HG03097 (cell line): Measurements from ENCODE around the gene SOAT2.
A peak's percentile ranks its signal among the peaks of the same experiment; 100 is the strongest.

ENCODE experiments used
- ATAC-seq: cut with Tn5 transposase; IDR thresholded peaks from one replicate; pipeline ENCODE4 v1.9.1; 2021; ENCODE audit not compliant: unreplicated experiment, low FRiP score

SOAT2 gene, protein sequence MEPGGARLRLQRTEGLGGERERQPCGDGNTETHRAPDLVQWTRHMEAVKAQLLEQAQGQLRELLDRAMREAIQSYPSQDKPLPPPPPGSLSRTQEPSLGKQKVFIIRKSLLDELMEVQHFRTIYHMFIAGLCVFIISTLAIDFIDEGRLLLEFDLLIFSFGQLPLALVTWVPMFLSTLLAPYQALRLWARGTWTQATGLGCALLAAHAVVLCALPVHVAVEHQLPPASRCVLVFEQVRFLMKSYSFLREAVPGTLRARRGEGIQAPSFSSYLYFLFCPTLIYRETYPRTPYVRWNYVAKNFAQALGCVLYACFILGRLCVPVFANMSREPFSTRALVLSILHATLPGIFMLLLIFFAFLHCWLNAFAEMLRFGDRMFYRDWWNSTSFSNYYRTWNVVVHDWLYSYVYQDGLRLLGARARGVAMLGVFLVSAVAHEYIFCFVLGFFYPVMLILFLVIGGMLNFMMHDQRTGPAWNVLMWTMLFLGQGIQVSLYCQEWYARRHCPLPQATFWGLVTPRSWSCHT

DNA sequence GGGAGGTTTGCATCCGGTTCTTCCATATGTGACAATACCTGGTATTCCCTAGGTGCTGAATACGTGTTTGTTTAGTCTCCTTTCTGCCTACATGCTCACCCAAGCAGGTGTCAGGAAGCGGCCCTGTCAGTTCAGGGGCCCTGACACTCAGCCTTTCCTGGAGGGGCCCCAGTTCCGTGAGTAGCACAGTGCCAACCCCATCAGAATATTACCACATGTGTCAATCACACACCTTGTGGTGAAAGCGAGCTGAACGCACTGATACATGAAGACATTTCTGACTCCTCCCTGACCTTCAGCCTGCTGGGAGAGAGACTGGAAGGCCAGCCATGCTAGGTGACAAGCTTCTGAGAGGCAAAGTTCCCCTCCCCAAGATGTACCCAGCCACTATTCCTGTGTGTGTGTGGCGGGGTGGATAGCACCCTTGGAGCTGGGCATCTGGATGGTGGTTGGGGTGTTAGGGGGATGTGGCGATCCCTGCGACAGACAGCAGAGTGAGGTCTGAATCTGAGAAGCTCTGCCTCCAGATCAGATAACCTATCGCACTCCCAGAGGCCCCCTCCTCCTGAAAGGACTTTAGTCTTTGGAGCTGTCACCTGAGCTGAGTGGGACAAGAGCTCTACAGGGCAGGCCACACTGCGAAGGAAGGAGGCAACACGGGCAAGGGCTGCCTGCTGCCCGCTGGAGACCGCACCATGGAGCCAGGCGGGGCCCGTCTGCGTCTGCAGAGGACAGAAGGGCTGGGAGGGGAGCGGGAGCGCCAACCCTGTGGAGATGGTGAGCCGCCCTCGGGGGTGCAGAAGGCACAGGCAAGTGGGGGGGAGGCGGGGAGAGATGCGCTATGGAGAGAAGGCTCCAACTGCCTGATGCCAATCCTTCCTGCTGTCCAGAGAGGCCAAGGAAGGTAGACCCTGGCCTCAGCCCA lies at the start of gene SOAT2:
Gene SOAT2, plus strand, starts transcription at position 604 of the 925 bp plus-strand sequence. Its CDS starts 92 bp downstream, at position 696.
- peak; percentile 60 for ATAC-seq

DNA sequence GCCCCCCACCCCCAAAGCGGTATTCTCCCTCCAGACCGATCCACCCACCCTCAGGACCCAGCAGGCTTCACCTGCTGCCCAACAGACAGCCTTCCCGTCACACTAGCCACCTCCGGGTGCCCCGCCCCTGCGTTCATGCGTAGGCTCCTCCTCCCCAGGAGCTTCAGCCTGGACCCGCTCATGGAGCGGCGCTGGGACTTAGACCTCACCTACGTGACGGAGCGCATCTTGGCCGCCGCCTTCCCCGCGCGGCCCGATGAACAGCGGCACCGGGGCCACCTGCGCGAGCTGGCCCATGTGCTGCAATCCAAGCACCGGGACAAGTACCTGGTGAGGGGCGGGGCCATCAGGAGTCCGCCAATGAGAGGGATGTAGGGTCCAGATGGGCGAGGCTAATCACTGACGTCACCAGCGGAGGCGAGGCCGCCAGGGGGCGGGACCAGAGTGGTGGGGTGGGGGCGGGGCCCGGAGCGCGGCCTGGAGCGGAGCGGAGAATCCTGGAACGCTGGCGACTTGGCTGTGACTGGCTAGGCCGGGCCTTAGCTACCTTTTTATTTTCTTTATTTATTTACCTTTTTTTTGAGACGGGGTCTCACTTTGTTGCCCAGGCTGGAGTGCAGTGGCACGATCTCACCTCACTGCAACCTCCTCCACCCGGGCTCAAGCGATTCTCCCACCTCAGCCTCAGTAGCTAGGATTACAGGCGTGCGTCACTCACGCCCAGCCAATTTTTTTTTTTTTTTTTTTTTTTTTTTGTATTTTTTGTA lies 49.0 kb upstream of the SOAT2 start:
- ATAC-seq = peak; percentile 80

GRCh38 chr12:53055471-53056266 lies 47.6 kb upstream of the SOAT2 start:
- no peak for ATAC-seq

DNA sequence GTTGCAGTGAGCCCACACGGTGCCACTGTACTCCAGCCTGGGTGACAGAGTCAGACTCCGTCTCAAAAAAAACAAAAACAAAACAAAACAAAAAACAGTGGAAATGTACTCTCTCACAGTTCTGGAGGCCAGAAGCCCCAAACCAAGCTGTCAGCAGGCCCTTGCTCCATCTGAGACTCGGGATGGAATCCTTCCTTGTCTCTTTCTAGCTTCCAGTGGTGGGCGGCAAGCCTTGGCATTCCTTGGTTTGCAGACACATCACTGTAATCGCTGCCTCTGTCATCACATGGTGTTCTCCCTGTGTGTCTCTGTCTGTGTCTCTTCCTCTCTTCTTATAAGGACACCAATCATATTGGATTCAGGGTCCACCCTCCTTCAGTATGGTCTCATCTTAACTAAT lies 47.0 kb upstream of the SOAT2 start:
- ATAC-seq = no peak

DNA sequence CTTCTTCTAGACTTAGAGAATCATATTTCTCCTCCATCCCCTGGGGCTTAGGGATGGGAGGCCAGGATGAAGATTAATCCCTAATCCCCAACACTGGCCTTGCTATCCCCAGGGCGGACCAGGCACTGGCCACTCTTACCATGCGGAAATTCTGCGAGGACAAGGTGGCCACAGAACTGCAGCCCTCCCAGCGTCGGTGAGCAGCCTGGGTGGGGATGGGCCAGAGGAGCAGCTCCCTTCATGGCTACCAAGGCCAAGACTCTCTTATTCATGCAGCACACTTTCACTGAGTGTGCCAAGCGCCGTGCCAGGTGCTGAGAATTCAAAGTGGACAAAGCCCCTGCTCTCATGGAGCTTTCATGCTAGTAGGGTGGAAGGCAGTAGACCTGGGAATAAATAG lies 46.4 kb upstream of the SOAT2 start:
- ATAC-seq = no peak

DNA sequence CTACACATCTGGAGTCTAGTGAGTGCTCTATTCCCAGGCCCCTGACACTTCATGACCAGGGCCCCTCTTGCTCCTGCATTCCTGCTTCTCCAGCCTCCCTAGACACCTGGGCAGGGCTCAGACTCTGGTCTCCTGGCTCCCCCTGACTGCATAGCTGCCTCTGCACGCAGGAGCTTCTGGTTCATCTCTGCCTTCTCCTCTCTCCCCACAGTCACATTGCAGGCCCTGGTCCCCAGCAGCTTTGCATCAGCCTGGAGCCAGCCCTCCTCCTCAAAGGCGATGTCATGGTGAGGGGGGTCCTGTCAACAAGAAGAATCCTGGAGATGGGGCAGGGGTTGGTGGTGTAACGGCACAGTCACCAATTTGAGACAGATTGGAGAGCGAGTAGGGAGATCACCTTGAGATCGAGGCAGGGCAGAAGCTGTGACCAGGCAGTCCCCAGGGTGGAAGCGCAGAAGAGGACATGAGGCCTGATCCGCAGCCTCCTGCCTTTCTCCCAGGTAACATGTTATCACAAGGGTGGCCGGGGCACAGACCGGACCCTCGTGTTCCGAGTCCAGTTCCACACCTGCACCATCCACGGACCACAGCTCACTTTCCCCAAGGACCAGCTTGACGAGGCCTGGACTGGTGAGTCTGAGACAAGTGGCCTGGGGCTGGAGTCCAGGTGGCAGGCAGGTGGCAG lies 45.3 kb upstream of the SOAT2 start:
- no peak for ATAC-seq

DNA sequence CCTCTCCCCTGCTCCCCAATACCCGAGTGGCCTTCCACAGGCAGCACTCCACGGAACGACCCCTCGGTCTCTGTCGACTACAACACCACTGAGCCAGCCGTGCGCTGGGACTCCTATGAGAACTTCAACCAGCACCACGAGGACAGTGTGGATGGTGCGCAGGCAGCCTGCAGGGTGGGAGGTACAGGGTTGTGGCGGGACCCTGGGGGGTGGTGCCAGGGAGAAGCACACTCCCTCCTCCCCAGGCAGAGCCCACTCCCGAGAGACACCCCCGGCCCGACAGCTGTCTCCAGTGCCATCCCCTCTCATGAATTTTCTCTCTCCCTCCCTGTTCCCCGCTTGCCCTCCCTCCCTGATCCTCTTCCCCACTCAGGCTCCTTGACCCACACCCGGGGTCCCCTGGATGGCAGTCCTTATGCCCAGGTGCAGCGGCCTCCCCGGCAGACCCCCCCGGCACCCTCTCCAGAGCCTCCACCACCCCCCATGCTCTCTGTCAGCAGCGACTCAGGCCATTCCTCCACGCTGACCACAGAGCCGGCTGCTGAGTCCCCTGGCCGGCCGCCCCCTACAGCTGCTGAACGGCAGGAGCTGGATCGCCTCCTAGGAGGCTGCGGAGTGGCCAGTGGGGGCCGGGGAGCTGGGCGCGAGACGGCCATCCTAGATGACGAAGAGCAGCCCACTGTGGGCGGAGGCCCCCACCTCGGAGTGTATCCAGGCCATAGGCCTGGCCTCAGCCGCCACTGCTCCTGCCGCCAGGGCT lies 44.4 kb upstream of the SOAT2 start:
- ATAC-seq = no peak

DNA sequence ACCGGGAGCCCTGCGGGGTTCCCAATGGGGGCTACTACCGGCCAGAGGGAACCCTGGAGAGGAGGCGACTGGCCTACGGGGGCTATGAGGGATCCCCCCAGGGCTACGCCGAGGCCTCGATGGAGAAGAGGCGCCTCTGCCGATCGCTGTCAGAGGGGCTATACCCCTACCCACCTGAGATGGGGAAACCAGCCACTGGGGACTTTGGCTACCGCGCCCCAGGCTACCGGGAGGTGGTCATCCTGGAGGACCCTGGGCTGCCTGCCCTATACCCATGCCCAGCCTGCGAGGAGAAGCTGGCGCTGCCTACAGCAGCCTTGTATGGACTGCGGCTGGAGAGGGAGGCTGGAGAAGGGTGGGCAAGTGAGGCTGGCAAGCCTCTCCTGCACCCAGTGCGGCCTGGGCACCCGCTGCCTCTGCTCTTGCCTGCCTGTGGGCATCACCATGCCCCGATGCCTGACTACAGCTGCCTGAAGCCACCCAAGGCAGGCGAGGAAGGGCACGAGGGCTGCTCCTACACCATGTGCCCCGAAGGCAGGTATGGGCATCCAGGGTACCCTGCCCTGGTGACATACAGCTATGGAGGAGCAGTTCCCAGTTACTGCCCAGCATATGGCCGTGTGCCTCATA lies 43.7 kb upstream of the SOAT2 start:
- ATAC-seq = no peak

- no peak for ATAC-seq
Observed at GRCh38 chr12:53060064-53060720, 43.1 kb upstream of the SOAT2 start.

DNA sequence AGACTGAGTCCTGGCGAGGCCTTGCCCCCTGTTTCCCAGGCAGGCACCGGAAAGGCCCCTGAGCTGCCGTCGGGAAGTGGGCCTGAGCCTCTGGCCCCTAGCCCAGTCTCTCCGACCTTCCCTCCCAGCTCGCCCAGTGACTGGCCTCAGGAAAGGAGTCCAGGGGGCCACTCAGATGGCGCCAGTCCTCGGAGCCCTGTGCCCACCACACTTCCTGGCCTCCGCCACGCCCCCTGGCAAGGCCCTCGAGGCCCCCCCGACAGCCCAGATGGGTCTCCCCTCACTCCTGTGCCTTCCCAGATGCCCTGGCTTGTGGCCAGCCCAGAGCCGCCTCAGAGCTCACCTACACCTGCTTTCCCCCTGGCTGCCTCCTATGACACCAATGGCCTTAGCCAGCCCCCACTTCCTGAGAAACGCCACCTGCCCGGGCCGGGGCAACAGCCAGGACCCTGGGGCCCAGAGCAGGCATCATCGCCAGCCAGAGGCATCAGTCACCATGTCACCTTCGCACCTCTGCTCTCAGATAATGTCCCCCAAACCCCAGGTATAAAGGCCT lies 42.5 kb upstream of the SOAT2 start:
- no peak for ATAC-seq

GRCh38 chr12:53061404-53062010 lies 41.8 kb upstream of the SOAT2 start:
- ATAC-seq = no peak

DNA sequence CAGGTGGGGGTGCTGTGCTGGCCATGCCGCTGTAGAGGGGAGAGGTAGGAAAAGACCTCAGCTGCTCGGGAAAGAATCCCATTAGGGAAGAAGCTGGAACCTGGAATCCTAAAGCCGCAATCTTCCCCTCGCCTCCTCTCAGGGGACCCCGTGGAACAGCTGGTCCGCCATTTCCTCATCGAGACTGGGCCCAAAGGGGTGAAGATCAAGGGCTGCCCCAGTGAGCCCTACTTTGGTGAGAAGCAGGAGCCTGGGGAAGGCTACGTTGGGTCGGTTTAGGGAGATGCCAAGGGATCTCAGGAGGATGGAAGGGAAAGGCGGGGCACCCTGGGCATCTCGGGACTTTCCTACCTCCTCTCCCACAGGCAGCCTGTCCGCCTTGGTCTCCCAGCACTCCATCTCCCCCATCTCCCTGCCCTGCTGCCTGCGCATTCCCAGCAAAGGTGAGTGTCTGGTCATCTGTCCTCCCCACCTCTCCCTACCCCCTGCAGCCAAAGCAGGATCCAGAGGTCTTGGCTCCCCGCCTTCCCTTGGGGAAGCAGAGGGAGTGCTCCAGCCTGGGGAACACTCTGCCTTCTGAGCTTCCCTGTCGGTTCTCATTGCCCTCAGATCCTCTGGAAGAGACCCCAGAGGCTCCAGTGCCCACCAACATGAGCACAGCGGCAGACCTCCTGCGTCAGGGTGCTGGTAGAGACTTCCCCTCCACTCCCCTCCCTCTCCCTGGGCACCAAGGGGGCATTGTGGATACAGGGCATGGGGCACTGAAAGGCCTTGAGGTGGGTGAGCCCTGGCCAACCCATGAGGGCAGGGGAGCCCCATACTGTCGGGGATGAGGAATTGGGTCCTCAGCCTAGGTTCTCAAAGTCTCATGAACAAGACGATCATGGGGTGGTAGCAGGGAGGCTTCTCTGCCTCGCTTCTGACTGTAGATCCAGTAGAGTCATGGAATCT lies 41.0 kb upstream of the SOAT2 start:
- no peak for ATAC-seq

DNA sequence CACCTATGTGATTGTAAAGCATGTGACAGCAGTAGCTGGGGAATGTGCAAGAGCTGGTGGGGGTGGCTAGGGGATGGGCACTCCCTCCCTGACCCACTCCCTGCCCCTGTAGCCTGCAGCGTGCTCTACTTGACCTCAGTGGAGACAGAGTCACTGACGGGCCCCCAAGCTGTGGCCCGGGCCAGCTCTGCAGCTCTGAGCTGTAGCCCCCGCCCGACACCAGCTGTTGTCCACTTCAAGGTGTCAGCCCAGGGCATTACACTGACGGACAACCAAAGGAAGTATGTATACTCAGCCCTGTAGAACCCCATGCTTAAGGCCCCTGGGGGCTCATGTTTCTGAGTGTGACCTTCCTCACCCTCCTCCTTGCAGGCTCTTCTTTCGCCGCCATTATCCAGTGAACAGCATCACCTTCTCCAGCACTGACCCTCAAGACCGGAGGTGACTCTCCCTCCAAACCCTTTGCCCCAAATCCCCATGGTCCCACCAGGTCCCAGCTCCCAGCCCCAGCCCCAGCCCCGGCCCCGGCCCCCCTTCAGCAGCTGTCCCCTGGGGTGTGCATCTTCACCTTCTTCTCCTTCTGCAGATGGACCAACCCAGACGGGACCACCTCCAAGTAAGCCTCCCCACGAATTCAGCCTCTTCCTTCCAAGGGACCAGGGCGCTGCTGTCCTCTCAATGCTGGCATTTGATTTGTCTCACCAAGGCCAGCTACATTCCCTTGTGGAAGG lies 40.1 kb upstream of the SOAT2 start:
- ATAC-seq = no peak

GRCh38 chr12:53063708-53064612 lies 39.3 kb upstream of the SOAT2 start:
- ATAC-seq = no peak
